ENCODE results near the gene NHLRC4.

The NHLRC4 gene

DNA sequence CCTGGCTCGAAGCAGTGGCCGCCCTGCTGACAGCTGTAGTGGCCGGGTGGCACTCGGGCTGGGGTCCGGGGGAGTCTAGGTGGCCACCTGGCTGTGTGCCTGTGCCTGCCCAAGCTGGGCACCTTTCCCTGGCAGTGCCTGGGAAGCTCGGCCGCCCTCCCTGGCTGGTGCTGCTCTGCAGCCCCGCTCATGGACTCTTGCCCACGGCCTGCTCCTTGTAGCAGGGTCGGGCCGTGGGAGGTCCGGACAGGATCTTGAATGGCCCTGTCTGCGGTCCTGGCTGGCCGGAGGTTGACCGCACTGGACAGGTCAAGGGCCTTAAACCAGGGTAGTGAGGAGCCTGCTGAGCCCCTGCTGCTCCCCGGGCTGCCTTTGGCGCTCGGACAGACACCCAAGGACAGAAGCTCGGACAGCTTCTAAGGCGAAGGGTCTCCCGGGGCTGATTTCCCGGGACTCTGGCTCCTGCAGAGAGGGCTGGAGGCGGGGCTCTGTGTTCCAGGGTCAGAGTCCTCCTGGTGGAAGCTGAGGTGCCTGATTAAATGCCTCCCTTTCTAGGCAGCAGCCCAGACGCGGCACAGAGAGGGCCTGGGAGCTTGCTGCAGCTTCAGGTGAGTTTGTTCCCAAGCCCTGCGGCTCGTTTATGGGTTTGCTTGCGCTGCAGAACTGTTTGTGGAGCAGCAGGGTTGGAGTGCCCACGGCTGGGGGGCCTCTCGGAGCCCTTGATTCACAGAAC, 33.2 kb upstream of the NHLRC4 start:
- Histone ChIP-seq H3K4me1 (ENCODE audit: control insufficient read depth, insufficient read depth, low read length) (0 out of 2 replicates have a peak, but pooled peaks cover 6% of the 10 kb centered on the region), H3K4me3 (ENCODE audit: low read depth, low read length) (no peak overlapping the region), H3K9me3 (ENCODE audit: control insufficient read depth, insufficient read depth, low read length) (no peaks in the 10 kb centered on the region), H3K36me3 (ENCODE audit: control insufficient read depth, insufficient read depth, low read length) (0 out of 2 replicates have a peak, but pooled peaks cover 13% of the 10 kb centered on the region), H3K27ac (ENCODE audit: low read depth, low read length) (peak overlapping the region; percentile 20), H3K27me3 (ENCODE audit: control insufficient read depth, insufficient read depth, low read length) (no peaks in the 10 kb centered on the region), H3K9ac (ENCODE audit: low read depth, low read length) (no peak overlapping the region)

GRCh38 chr16:534135-534534, 32.7 kb upstream of the NHLRC4 start:
- Histone ChIP-seq H3K36me3 (ENCODE audit: control insufficient read depth, insufficient read depth, low read length) (0 out of 2 replicates have a peak, but pooled peaks cover 13% of the 10 kb centered on the region), H3K9me3 (ENCODE audit: control insufficient read depth, insufficient read depth, low read length) (no peaks in the 10 kb centered on the region), H3K4me3 (ENCODE audit: low read depth, low read length) (no peak overlapping the region), H3K27me3 (ENCODE audit: control insufficient read depth, insufficient read depth, low read length) (no peaks in the 10 kb centered on the region), H3K27ac (ENCODE audit: low read depth, low read length) (peak overlapping the region; percentile 20), H3K9ac (ENCODE audit: low read depth, low read length) (no peak overlapping the region), H3K4me1 (ENCODE audit: control insufficient read depth, insufficient read depth, low read length) (0 out of 2 replicates have a peak, but pooled peaks cover under 1% of the 10 kb centered on the region)

- Histone ChIP-seq H3K9me3 (ENCODE audit: control insufficient read depth, insufficient read depth, low read length) (no peaks in the 10 kb centered on the region), H3K4me1 (ENCODE audit: control insufficient read depth, insufficient read depth, low read length) (no peaks in the 10 kb centered on the region), H3K27ac (ENCODE audit: low read depth, low read length) (no peak overlapping the region), H3K9ac (ENCODE audit: low read depth, low read length) (no peak overlapping the region), H3K36me3 (ENCODE audit: control insufficient read depth, insufficient read depth, low read length) (0 out of 2 replicates have a peak, but pooled peaks cover 13% of the 10 kb centered on the region), H3K27me3 (ENCODE audit: control insufficient read depth, insufficient read depth, low read length) (no peaks in the 10 kb centered on the region), H3K4me3 (ENCODE audit: low read depth, low read length) (no peak overlapping the region)
These were observed 31.9 kb upstream of the NHLRC4 start for GRCh38 chr16:534856-535445.

- Histone ChIP-seq H3K4me3 (ENCODE audit: low read depth, low read length) (no peak overlapping the region), H3K27ac (ENCODE audit: low read depth, low read length) (no peak overlapping the region), H3K9ac (ENCODE audit: low read depth, low read length) (no peak overlapping the region), H3K9me3 (ENCODE audit: control insufficient read depth, insufficient read depth, low read length) (no peaks in the 10 kb centered on the region), H3K4me1 (ENCODE audit: control insufficient read depth, insufficient read depth, low read length) (no peaks in the 10 kb centered on the region), H3K36me3 (ENCODE audit: control insufficient read depth, insufficient read depth, low read length) (peaks cover 16% of the 10 kb centered on the region; the same call in 1 of the 2 replicates), H3K27me3 (ENCODE audit: control insufficient read depth, insufficient read depth, low read length) (no peaks in the 10 kb centered on the region)
These were observed 31.1 kb upstream of the NHLRC4 start for GRCh38 chr16:535446-536405.

GRCh38 chr16:536746-537145, 30.1 kb upstream of the NHLRC4 start:
- H3K27ac ChIP-seq (ENCODE audit: low read depth, low read length) = no peak overlapping the region
- no peaks in the 10 kb centered on the region for H3K27me3 ChIP-seq (ENCODE audit: control insufficient read depth, insufficient read depth, low read length)
- no peak overlapping the region for H3K4me3 ChIP-seq (ENCODE audit: low read depth, low read length)
- H3K9ac ChIP-seq (ENCODE audit: low read depth, low read length) = no peak overlapping the region
- H3K9me3 ChIP-seq (ENCODE audit: control insufficient read depth, insufficient read depth, low read length) = no peaks in the 10 kb centered on the region
- peaks cover 16% of the 10 kb centered on the region; the same call in 1 of the 2 replicates for H3K36me3 ChIP-seq (ENCODE audit: control insufficient read depth, insufficient read depth, low read length)
- H3K4me1 ChIP-seq (ENCODE audit: control insufficient read depth, insufficient read depth, low read length) = no peaks in the 10 kb centered on the region

DNA sequence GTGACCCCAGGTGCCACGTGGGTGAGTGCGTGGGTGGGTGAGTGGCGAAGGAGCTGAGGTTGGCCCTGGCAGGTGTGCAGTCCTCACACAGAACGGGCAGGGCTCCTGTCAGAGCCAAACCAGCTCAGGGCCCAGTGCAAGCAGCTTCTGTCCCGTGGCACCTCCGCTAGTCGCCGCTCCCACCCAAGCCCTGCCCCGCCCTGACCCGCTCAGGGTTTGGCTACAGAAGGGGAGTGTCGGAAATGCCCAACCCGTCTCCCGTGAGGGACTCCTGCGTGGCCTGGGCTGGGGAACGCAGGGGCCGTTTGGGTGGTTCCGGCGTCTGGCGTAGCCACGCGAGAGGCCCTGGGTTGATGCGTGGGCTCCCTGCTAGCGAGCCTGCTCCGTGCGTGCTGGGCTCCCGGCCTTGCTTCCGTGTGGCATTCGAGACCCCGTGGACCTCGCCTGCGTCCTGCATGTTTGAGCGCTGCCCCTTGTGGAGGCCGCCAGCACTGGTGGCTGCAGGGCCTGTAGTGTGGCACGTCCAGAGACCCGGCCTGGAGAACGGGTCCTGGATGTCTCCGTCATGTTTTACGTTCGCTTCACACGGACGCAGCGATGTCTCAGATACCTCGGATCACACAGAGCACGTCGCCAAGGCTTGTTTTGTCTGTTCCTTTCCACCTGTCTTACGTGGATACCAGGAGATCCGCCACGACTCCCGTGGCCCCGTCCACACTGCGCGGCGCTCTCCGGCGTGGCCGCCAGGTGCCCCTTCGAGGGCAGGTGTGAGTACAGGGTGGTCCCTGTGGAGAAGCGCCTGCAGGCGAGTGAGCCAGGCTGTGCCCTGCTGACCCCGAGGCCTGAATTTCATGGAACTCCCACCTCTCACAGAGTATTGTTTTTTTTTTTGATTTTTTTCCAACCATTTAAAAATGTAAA, 29.1 kb upstream of the NHLRC4 start:
- Histone ChIP-seq H3K36me3 (ENCODE audit: control insufficient read depth, insufficient read depth, low read length) (peaks cover 16% of the 10 kb centered on the region; the same call in 1 of the 2 replicates), H3K4me3 (ENCODE audit: low read depth, low read length) (no peak overlapping the region), H3K27ac (ENCODE audit: low read depth, low read length) (no peak overlapping the region), H3K9ac (ENCODE audit: low read depth, low read length) (no peak overlapping the region), H3K4me1 (ENCODE audit: control insufficient read depth, insufficient read depth, low read length) (no peaks in the 10 kb centered on the region), H3K27me3 (ENCODE audit: control insufficient read depth, insufficient read depth, low read length) (no peaks in the 10 kb centered on the region), H3K9me3 (ENCODE audit: control insufficient read depth, insufficient read depth, low read length) (no peaks in the 10 kb centered on the region)

GRCh38 chr16:539901-540530, 26.8 kb upstream of the NHLRC4 start:
- no peaks in the 10 kb centered on the region for H3K4me1 ChIP-seq (ENCODE audit: control insufficient read depth, insufficient read depth, low read length)

DNA sequence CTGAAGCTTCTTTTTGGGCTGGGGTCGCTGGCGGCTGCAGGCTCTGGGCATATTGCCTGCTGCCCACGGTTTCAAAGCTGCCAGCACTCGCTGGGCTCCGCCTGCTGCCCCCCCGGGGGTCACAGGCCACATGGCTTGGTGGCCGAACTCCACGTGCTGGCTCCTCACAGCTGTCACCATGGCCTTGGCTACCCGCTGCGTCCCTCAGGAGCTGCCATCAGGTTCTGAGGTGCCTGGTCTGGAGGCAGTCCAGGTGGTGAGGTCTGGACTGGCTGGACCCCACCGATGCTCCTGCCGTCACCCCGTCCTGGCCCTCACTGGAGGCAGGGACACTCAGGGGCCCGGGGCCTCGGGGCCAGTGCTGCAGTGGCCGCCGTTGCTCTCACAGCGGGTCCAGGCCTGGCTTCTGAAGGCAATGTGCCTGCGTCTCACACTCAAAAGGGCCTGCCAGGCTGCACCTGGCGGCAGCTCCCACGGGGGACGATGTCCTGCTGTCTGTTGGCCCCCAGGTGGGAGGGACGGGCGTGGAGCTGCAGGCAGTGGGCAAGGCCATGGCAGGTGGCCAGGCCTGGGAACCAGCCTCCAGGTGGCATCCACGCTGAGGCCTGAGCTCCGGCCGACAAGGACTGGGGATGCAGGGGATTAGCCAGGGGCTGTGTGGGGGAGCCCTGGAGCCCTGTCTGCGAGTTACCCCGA, 26.0 kb upstream of the NHLRC4 start:
- no peaks in the 10 kb centered on the region for H3K4me1 ChIP-seq (ENCODE audit: control insufficient read depth, insufficient read depth, low read length)
- no peaks in the 10 kb centered on the region for H3K27me3 ChIP-seq (ENCODE audit: control insufficient read depth, insufficient read depth, low read length)
- no peak overlapping the region for H3K27ac ChIP-seq (ENCODE audit: low read depth, low read length)
- no peaks in the 10 kb centered on the region for H3K9me3 ChIP-seq (ENCODE audit: control insufficient read depth, insufficient read depth, low read length)
- H3K9ac ChIP-seq (ENCODE audit: low read depth, low read length) = no peak overlapping the region
- peaks cover 16% of the 10 kb centered on the region; the same call in 1 of the 2 replicates for H3K36me3 ChIP-seq (ENCODE audit: control insufficient read depth, insufficient read depth, low read length)
- H3K4me3 ChIP-seq (ENCODE audit: low read depth, low read length) = no peak overlapping the region

More at GRCh38 chr16:539901-540530, 26.8 kb upstream of the NHLRC4 start:
- Histone ChIP-seq H3K9me3 (ENCODE audit: control insufficient read depth, insufficient read depth, low read length) (no peaks in the 10 kb centered on the region), H3K4me3 (ENCODE audit: low read depth, low read length) (no peak overlapping the region), H3K36me3 (ENCODE audit: control insufficient read depth, insufficient read depth, low read length) (peaks cover 16% of the 10 kb centered on the region; the same call in 1 of the 2 replicates), H3K9ac (ENCODE audit: low read depth, low read length) (no peak overlapping the region), H3K27me3 (ENCODE audit: control insufficient read depth, insufficient read depth, low read length) (no peaks in the 10 kb centered on the region), H3K27ac (ENCODE audit: low read depth, low read length) (no peak overlapping the region)

DNA sequence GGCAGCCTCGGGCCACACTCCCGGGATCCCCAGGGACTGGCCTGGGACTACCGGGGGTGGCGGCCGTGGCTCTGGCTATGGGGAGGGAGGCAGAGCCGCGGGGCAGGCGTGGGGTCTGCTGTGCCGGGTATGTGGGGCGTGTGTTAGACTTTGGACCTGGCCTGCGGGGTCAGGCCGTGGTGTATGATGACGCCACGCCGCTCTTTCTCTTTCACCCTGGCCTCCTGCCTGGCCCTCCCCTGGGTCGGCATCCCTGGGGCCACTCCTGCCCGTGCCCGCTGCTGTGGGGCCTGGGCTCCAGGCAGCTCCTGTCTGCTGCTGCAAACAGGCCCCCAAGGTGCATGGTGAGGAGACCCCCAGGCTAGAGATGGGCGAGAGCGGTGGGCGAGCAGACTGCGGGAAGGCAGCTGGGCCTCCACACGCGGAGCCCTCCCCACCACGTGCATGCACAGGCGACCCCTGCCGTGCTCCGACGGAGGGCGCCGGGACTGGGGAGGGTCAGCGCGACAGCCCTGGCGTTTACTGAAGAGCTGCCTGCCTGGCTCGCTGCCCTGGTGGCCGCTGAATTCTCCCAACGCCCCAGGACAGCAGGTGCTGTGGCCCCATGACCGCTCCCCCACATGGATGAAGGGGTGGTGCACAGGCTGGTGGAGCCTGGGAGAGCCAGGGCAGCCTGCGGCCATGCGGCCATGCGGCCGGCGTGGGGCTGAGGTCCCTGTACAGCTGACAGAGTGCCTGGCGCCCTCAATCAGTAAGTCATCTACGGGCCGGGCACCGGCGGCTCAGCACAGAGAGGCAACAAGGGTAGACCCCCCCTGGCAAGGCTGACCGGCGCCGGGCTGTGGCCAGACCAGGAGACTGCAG, 23.3 kb upstream of the NHLRC4 start:
- Histone ChIP-seq H3K27ac (ENCODE audit: low read depth, low read length) (no peak overlapping the region), H3K36me3 (ENCODE audit: control insufficient read depth, insufficient read depth, low read length) (peaks cover 6% of the 10 kb centered on the region; the same call in 1 of the 2 replicates), H3K4me3 (ENCODE audit: low read depth, low read length) (no peak overlapping the region), H3K9ac (ENCODE audit: low read depth, low read length) (no peak overlapping the region), H3K9me3 (ENCODE audit: control insufficient read depth, insufficient read depth, low read length) (no peaks in the 10 kb centered on the region), H3K4me1 (ENCODE audit: control insufficient read depth, insufficient read depth, low read length) (no peaks in the 10 kb centered on the region), H3K27me3 (ENCODE audit: control insufficient read depth, insufficient read depth, low read length) (no peaks in the 10 kb centered on the region)
